Type B pancreatic cell (in vitro differentiated cells): ENCODE results near the gene ITGAL. TPM values are rescaled to one million over a fixed set of nuclear protein-coding genes. Genes with fewer than 3 reads are reported as not detected.
"Not testable (repeated sequence)": the region's sequence is repeated elsewhere in the genome, so short reads cannot be mapped to it uniquely, and the experiment has no call there.

Experiments used
- DNase-seq: peaks from one replicate; pipeline ENCODE4 v3.0.0; 2021; ENCODE audit warnings: mixed read lengths; ENCODE audit not compliant: unreplicated experiment; ENCODE audit errors: extremely low spot score
- H3K27ac Mint-ChIP-seq: 2 replicates; pipeline ENCODE4 v1.8.0; 2021; ENCODE audit warnings: mild to moderate bottlenecking, mixed read lengths
- H3K27me3 Mint-ChIP-seq: 2 replicates; pipeline ENCODE4 v1.8.0; 2021; ENCODE audit warnings: mixed read lengths
- H3K36me3 Mint-ChIP-seq: 2 replicates; pipeline ENCODE4 v1.8.0; 2021; ENCODE audit warnings: mixed read lengths
- H3K4me1 Mint-ChIP-seq: one replicate; pipeline ENCODE4 v1.8.0; 2021; ENCODE audit warnings: mixed read lengths; ENCODE audit not compliant: unreplicated experiment
- H3K4me3 Mint-ChIP-seq: 2 replicates; pipeline ENCODE4 v1.8.0; 2021; ENCODE audit warnings: mild to moderate bottlenecking, mixed read lengths
- H3K9me3 Mint-ChIP-seq: 2 replicates; pipeline ENCODE4 v1.8.0; 2021; ENCODE audit warnings: mixed read lengths
- total RNA-seq: library from RNA; stranded (reverse); gene quantifications from 2 replicates; pipeline ENCODE4 v1.2.1, GENCODE V29; 2021; ENCODE audit warnings: low replicate concordance
- TF ChIP-seq, protein P1 (sequence below): fragments of 200-600 bp; sonication (generic); conservative IDR thresholded peaks from 2 replicates; pipeline ENCODE4 v1.5.0; 2021; ENCODE audit warnings: antibody characterized with exemption, mild to moderate bottlenecking

ITGAL gene
- total RNA-seq, 1 donor from 2014 or later: 0.48 TPM

DNA sequence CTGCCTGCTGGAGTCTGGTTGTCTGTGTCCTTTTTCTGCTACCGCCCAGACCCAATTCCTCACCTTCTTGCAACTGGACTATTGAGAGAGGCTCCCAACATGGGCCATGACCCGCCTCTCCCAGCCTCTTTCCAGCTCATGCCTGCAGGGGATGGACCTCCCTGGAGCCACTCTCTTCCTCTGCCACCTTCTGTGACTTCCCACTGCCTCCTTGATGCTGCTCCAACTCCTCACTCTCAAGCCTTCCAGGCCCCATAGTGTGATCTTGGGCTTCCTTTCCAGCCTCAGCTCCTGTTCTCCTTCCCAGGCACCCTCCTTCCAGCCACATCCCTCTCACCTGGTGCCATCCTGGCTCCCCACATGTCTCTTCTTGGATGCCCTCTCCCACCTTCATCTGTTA is 42.7 kb downstream of the ITGAL start:
- Mint-ChIP-seq H3K27ac (no peak overlapping the region), H3K27me3 (no peaks in the 10 kb centered on the region), H3K9me3 (no peaks in the 10 kb centered on the region), H3K36me3 (no peaks in the 10 kb centered on the region), H3K4me3 (no peak overlapping the region), H3K4me1 (no peaks in the 10 kb centered on the region)
- no peak for DNase-seq
- TF ChIP-seq, protein P1, sequence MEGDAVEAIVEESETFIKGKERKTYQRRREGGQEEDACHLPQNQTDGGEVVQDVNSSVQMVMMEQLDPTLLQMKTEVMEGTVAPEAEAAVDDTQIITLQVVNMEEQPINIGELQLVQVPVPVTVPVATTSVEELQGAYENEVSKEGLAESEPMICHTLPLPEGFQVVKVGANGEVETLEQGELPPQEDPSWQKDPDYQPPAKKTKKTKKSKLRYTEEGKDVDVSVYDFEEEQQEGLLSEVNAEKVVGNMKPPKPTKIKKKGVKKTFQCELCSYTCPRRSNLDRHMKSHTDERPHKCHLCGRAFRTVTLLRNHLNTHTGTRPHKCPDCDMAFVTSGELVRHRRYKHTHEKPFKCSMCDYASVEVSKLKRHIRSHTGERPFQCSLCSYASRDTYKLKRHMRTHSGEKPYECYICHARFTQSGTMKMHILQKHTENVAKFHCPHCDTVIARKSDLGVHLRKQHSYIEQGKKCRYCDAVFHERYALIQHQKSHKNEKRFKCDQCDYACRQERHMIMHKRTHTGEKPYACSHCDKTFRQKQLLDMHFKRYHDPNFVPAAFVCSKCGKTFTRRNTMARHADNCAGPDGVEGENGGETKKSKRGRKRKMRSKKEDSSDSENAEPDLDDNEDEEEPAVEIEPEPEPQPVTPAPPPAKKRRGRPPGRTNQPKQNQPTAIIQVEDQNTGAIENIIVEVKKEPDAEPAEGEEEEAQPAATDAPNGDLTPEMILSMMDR: no peak

DNA sequence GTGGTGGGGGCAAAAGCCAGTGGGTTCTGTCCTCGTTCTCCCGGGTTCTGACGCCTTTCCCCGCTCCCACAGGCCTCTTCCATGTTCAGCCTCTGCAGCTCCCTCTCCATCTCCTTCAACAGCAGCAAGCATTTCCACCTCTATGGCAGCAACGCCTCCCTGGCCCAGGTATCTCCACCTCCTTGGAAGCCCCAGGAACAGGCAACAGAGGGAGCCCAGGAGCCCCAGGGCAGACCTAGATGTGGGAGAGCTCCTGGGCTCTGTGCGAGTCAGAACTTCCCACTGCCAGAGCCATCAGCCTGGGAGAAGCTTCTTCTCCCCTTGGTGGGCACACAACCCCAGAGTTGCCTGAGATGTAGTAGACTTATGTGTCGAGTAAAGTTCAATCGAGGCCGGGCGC is 46.0 kb downstream of the ITGAL start:
- Mint-ChIP-seq H3K4me3 (no peak overlapping the region), H3K9me3 (no peaks in the 10 kb centered on the region), H3K27ac (no peak overlapping the region), H3K36me3 (no peaks in the 10 kb centered on the region), H3K27me3 (no peaks in the 10 kb centered on the region), H3K4me1 (peaks cover 6% of the 10 kb centered on the region)
- TF ChIP-seq, protein P1: no peak
- DNase-seq: no peak

DNA sequence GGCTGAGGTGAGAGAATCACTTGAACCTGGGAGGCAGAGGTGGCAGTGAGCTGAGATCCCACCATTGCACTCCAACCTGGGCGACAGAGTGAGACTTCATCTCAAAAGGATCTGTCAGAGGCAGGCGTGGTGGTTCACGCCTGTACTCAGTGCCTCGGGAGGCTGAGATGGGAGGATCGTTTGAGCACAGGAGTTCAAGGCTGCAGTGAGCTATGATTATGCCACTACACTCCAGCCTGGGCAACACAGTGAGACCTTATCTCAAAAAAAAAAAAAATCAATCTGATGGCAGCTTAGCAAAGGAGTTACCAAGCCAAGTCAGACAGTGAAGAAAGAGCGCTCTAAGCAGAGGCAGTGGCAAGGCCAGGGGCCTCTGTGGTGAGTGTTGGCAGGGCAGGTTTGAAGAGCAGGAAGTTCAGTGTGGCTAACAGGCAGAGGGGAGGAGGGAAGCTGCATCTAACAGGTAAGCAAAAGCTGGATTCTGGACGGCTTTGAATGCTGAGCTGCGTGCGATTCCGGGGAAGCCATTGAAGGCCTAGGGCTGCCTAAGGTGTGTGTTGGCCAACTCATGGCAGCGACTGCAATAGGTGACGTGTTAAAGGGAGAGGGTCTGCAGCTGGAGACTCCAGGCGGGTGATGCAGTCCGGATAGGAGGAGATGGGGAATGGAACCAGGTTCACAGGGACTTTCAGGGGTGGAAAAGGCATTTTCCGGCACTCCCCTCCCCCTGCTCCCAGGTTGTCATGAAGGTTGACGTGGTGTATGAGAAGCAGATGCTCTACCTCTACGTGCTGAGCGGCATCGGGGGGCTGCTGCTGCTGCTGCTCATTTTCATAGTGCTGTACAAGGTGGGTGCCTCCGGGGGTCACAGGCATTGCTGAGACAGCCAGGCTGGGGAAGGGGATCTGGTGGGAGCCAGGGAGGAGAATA is 46.8 kb downstream of the ITGAL start:
- H3K27me3 Mint-ChIP-seq: no peaks in the 10 kb centered on the region
- TF ChIP-seq, protein P1: no peak
- H3K36me3 Mint-ChIP-seq: no peaks in the 10 kb centered on the region
- DNase-seq: no peak
- H3K4me3 Mint-ChIP-seq: no peak overlapping the region
- no peaks in the 10 kb centered on the region for H3K9me3 Mint-ChIP-seq
- peaks cover 6% of the 10 kb centered on the region for H3K4me1 Mint-ChIP-seq
- peak overlapping the region; percentile 32 for H3K27ac Mint-ChIP-seq

DNA sequence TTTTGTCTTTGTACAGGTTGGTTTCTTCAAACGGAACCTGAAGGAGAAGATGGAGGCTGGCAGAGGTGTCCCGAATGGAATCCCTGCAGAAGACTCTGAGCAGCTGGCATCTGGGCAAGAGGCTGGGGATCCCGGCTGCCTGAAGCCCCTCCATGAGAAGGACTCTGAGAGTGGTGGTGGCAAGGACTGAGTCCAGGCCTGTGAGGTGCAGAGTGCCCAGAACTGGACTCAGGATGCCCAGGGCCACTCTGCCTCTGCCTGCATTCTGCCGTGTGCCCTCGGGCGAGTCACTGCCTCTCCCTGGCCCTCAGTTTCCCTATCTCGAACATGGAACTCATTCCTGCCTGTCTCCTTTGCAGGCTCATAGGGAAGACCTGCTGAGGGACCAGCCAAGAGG is 48.9 kb downstream of the ITGAL start:
- H3K4me1 Mint-ChIP-seq: peaks cover 11% of the 10 kb centered on the region
- H3K4me3 Mint-ChIP-seq: no peak overlapping the region
- TF ChIP-seq, protein P1: no peak
- H3K27ac Mint-ChIP-seq: no peak overlapping the region
- no peaks in the 10 kb centered on the region for H3K9me3 Mint-ChIP-seq
- H3K36me3 Mint-ChIP-seq: no peaks in the 10 kb centered on the region
- DNase-seq: no peak
- no peaks in the 10 kb centered on the region for H3K27me3 Mint-ChIP-seq

DNA sequence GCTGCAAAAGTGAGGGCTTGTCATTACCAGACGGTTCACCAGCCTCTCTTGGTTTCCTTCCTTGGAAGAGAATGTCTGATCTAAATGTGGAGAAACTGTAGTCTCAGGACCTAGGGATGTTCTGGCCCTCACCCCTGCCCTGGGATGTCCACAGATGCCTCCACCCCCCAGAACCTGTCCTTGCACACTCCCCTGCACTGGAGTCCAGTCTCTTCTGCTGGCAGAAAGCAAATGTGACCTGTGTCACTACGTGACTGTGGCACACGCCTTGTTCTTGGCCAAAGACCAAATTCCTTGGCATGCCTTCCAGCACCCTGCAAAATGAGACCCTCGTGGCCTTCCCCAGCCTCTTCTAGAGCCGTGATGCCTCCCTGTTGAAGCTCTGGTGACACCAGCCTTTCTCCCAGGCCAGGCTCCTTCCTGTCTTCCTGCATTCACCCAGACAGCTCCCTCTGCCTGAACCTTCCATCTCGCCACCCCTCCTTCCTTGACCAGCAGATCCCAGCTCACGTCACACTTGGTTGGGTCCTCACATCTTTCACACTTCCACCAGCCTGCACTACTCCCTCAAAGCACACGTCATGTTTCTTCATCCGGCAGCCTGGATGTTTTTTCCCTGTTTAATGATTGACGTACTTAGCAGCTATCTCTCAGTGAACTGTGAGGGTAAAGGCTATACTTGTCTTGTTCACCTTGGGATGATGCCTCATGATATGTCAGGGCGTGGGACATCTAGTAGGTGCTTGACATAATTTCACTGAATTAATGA is 49.5 kb downstream of the ITGAL start:
- H3K4me1 Mint-ChIP-seq: peaks cover 11% of the 10 kb centered on the region
- peak overlapping the region; percentile 43 for H3K27ac Mint-ChIP-seq
- peak overlapping the region; percentile 4 for H3K4me3 Mint-ChIP-seq
- TF ChIP-seq, protein P1: no peak
- H3K36me3 Mint-ChIP-seq: no peaks in the 10 kb centered on the region
- H3K27me3 Mint-ChIP-seq: no peaks in the 10 kb centered on the region
- DNase-seq: no peak
- no peaks in the 10 kb centered on the region for H3K9me3 Mint-ChIP-seq

DNA sequence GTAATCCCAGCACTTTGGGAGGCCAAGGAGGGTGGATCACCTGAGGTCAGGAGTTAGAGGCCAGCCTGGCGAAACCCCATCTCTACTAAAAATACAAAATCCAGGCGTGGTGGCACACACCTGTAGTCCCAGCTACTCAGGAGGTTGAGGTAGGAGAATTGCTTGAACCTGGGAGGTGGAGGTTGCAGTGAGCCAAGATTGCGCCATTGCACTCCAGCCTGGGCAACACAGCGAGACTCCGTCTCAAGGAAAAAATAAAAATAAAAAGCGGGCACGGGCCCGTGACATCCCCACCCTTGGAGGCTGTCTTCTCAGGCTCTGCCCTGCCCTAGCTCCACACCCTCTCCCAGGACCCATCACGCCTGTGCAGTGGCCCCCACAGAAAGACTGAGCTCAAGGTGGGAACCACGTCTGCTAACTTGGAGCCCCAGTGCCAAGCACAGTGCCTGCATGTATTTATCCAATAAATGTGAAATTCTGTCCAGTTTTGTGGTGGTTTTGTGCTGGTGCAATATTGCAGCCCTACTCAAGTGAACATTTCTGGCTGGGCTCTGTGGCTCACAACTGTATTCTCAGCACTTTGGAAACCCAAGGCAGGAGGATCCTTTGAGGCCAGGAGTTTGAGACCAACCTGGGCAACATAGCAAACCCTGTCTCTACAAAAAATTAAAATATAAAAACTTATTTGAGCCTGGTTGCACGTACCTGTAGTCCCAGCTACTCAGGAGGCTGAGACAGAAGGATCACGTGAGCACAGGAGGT is 50.3 kb downstream of the ITGAL start:
- not testable (repeated sequence) for H3K36me3 Mint-ChIP-seq, H3K9me3 Mint-ChIP-seq, DNase-seq, H3K27me3 Mint-ChIP-seq
- Mint-ChIP-seq H3K27ac (peak overlapping the region; percentile 43), H3K4me3 (peak overlapping the region; percentile 4), H3K4me1 (peaks cover 17% of the 10 kb centered on the region)
